Common myeloid progenitor, CD34-positive (primary cell): ENCODE data around the gene IGF2.
"Not testable (repeated sequence)": the region's sequence is repeated elsewhere in the genome, so short reads cannot be mapped to it uniquely, and the experiment has no call there.

Source experiments
- CTCF ChIA-PET: fragments of 350-600 bp; sonication (Branson Sonifier 250); formaldehyde crosslinking; loops from one replicate; lab custom pipeline; 2021; ENCODE audit warnings: antibody characterized with exemption; lab: Charles Lee
- POLR2A ChIA-PET: fragments of 350-600 bp; sonication (Branson Sonifier 250); formaldehyde crosslinking; loops from one replicate; lab custom pipeline; 2021; ENCODE audit warnings: antibody characterized with exemption; lab: Charles Lee
- DNase-seq, 3 donors: peaks; one replicate each; pipeline versions ENCODE4 v3.0.0 to v3.0.0-alpha.2; 2013
- H3K27ac ChIP-seq, 2 experiments: 1 replicate in 1 of 2; 2 replicates in 1 of 2; pipeline ENCODE4 v1.7.0; 2013; ENCODE audit warnings: inconsistent platforms in 2 of 2, low read length in 2 of 2, mild to moderate bottlenecking in 2 of 2, low read depth in 1 of 2, moderate library complexity in 1 of 2; ENCODE audit not compliant: severe bottlenecking in 2 of 2, insufficient read depth in 1 of 2, poor library complexity in 1 of 2
- H3K27me3 ChIP-seq, 5 experiments: replicated peaks in 2 of 5; 1 replicate in 3 of 5; 2 replicates in 2 of 5; pipeline versions ENCODE4 v1.6.1 to v1.7.0; 2013; ENCODE audit warnings: low read length in 4 of 5, mild to moderate bottlenecking in 2 of 5, moderate library complexity in 2 of 5, inconsistent platforms in 1 of 5; ENCODE audit not compliant: insufficient read depth in 5 of 5, control insufficient read depth in 4 of 5
- H3K36me3 ChIP-seq, 4 experiments: 1 replicate in 2 of 4; 2 replicates in 2 of 4; pipeline versions ENCODE4 v1.6.1 to v1.7.0; 2013; ENCODE audit warnings: low read length in 3 of 4, control low read depth in 1 of 4, mild to moderate bottlenecking in 1 of 4; ENCODE audit not compliant: control insufficient read depth in 4 of 4, insufficient read depth in 4 of 4
- H3K4me1 ChIP-seq, 4 experiments: 1 replicate in 3 of 4; 2 replicates in 1 of 4; pipeline versions ENCODE4 v1.6.1 to v1.7.1; 2013; ENCODE audit warnings: low read length in 3 of 4, mild to moderate bottlenecking in 3 of 4, control low read depth in 1 of 4, inconsistent platforms in 1 of 4, moderate library complexity in 1 of 4; ENCODE audit not compliant: control insufficient read depth in 4 of 4, insufficient read depth in 4 of 4; ENCODE audit errors: control extremely low read depth in 1 of 4
- H3K4me3 ChIP-seq, 7 experiments: 1 replicate in 4 of 7; 2 replicates in 3 of 7; pipeline versions ENCODE4 v1.5.1 to v1.7.0; 2013; ENCODE audit warnings: mild to moderate bottlenecking in 7 of 7, low read length in 6 of 7, moderate library complexity in 6 of 7, inconsistent platforms in 2 of 7, low read depth in 2 of 7, control low read depth in 1 of 7; ENCODE audit not compliant: insufficient read depth in 4 of 7, control insufficient read depth in 1 of 7; ENCODE audit errors: extremely low read depth in 1 of 7
- H3K9me3 ChIP-seq, 5 experiments: 1 replicate in 4 of 5; 2 replicates in 1 of 5; pipeline versions ENCODE4 v1.6.1 to v1.7.1; 2013; ENCODE audit warnings: low read length in 4 of 5, mild to moderate bottlenecking in 2 of 5, inconsistent platforms in 1 of 5, low read depth in 1 of 5, moderate library complexity in 1 of 5; ENCODE audit not compliant: control insufficient read depth in 4 of 5, insufficient read depth in 2 of 5; ENCODE audit errors: control extremely low read depth in 1 of 5
- WGBS: methylation state at CpG from one replicate; pipeline ENCODE4 v1.1.5; 2013; ENCODE audit not compliant: insufficient coverage; 5-methylcytosine and 5-hydroxymethylcytosine counted together

The IGF2 gene

DNA sequence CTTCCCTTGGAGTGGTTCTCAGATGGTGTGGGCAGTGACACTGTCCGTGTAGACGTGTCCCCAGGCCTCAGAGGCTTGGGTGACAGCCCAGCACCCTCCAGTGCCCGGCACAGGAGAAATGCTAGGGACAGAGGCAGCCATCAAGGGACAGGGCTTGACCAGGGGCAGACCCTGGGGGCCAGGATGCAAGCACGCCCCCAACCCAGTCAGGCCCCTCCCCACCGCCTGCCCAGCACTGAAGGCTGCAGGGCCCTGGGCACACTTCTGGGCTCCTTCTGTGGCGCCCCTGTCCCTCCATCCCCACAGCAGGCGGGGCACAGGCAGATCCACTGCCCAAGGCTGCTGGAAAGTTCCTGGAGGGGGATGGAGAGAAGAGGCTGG lies 11.1 kb downstream of the IGF2 start:
- ChIA-PET CTCF (no interaction called here), POLR2A (no interaction called here)
- H3K36me3 ChIP-seq: no peaks in the 10 kb centered on the region
- no peak overlapping the region for H3K27ac ChIP-seq
- no peaks in the 10 kb centered on the region for H3K9me3 ChIP-seq
- H3K4me1 ChIP-seq: no peaks in the 10 kb centered on the region
- no peak for DNase-seq
- H3K4me3 ChIP-seq: no peak overlapping the region
- peaks cover 0 to 33% (median 5%) of the 10 kb centered on the region in 5 experiments for H3K27me3 ChIP-seq
- 93% methylated on average over 5 of the region's 7 CpGs for WGBS

DNA sequence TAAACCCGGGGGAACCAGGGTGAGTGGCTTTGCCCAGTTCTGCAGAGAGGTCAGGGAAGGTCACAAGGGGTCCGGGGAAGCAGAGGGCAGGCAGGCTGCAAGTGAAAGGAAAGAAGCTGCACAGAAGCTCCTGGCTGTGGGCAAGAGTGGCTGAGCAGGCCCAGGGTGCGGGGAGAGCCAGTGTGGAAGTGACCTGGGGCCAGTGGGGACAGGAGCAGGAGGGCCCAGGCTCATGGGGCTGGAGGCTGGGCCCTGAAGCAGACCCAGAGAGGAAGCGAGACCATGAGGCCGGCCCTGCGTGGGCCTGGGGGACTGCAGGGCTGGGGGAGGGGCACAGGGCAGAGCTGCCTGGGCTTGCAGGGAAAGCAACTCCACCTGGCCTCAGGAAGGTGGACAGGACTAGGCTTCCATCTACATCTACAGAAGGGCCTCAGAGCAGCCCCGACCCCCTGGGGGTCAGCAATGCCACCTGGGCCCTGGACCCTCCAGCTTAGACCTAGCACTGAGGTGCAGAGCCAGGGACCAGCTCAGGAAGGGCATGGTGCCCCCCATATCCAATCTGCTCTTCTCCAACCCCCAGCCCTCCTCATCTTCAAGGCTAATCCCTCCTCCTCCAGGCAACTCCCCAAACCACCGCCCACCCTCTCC lies 11.6 kb downstream of the IGF2 start:
- H3K9me3 ChIP-seq: no peaks in the 10 kb centered on the region
- H3K4me3 ChIP-seq: no peak overlapping the region
- peaks cover 0 to 28% (median 5%) of the 10 kb centered on the region in 5 experiments for H3K27me3 ChIP-seq
- WGBS: 85% methylated on average over 7 of the region's 8 CpGs
- POLR2A ChIA-PET: no interaction called here
- CTCF ChIA-PET: interaction anchor here (0.6 kb wide), 1 partner anchor 506 kb away, joined by 4 read pairs; no protein-coding TSS in a partner anchor
- H3K36me3 ChIP-seq: no peaks in the 10 kb centered on the region
- no peak for DNase-seq
- no peak overlapping the region for H3K27ac ChIP-seq
- H3K4me1 ChIP-seq: peaks cover 0 to under 1% (median 0%) of the 10 kb centered on the region in 4 experiments

DNA sequence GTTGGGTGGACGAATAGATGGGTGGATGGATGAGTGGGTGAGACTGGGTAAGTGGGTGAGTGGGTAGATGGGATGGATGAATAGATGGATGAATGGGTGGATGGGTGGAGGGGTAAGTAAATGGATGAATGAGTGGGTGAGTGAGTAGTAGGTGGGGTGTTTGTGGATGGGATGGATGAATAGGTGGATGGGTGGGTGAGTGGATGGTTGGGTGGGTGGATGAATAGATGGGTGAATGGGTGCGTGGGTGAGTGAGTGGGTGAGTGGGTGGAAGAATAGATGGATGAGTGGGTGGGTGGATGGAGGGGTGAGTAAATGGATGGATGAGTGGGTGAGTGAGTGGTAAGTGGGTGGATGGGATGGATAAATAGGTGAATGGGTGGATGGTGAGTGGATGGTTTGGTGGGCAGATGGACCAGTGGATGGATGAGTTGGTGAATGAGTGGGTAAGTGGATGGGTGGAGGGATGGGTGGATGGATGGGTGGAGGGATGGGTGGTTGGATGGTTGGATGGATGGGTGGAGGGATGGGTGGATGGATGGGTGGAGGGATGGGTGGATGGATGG lies 12.6 kb downstream of the IGF2 start:
- WGBS: 95% methylated on average over 2 of the region's 2 CpGs
- peaks cover 0 to 3% (median under 1%) of the 10 kb centered on the region in 4 experiments for H3K4me1 ChIP-seq
- H3K4me3 ChIP-seq: no peak overlapping the region
- peaks cover 0 to 23% (median 2%) of the 10 kb centered on the region in 5 experiments for H3K27me3 ChIP-seq
- no peaks in the 10 kb centered on the region for H3K9me3 ChIP-seq
- no peak for DNase-seq
- no peak overlapping the region for H3K27ac ChIP-seq
- POLR2A ChIA-PET: no interaction called here
- CTCF ChIA-PET: no interaction called here
- no peaks in the 10 kb centered on the region for H3K36me3 ChIP-seq

GRCh38 chr11:2124736-2125484 lies 14.3 kb downstream of the IGF2 start:
- H3K27me3 ChIP-seq: peaks cover 0 to 25% (median 2%) of the 10 kb centered on the region in 5 experiments
- H3K4me1 ChIP-seq, H3K36me3 ChIP-seq, H3K27ac ChIP-seq, DNase-seq, H3K4me3 ChIP-seq, H3K9me3 ChIP-seq, POLR2A ChIA-PET, CTCF ChIA-PET: not testable (repeated sequence)
- WGBS: 98% methylated on average over 6 of the region's 10 CpGs

DNA sequence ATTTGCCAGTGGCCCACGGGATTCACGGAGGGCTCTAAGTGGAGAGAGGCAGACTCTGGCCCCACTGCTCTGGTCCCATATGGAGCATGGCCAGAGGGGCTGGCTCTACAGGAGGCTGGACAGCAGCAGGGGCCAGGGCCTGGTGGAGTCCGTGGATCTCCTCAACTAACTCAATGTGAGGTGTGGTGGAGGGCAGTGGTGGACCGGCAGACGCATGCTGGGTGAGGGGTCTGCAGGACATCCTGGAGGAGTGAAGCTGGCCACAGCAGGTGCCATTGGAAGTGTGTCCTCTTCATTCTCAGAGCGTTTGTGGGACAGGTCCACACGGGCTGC lies 15.6 kb downstream of the IGF2 start:
- Histone ChIP-seq H3K9me3 (no peaks in the 10 kb centered on the region), H3K4me1 (peaks cover 0 to 3% (median under 1%) of the 10 kb centered on the region in 4 experiments), H3K27me3 (peaks cover 0 to 23% (median 5%) of the 10 kb centered on the region in 5 experiments), H3K4me3 (no peak overlapping the region), H3K27ac (no peak overlapping the region), H3K36me3 (no peaks in the 10 kb centered on the region)
- 98% methylated on average over 7 of the region's 7 CpGs for WGBS
- ChIA-PET CTCF (interaction anchor here (1.3 to 1.5 kb wide), 2 partner anchors 13 to 27 kb away, joined by 4 read pairs; no protein-coding TSS in a partner anchor), POLR2A (no interaction called here)
- no peak for DNase-seq

DNA sequence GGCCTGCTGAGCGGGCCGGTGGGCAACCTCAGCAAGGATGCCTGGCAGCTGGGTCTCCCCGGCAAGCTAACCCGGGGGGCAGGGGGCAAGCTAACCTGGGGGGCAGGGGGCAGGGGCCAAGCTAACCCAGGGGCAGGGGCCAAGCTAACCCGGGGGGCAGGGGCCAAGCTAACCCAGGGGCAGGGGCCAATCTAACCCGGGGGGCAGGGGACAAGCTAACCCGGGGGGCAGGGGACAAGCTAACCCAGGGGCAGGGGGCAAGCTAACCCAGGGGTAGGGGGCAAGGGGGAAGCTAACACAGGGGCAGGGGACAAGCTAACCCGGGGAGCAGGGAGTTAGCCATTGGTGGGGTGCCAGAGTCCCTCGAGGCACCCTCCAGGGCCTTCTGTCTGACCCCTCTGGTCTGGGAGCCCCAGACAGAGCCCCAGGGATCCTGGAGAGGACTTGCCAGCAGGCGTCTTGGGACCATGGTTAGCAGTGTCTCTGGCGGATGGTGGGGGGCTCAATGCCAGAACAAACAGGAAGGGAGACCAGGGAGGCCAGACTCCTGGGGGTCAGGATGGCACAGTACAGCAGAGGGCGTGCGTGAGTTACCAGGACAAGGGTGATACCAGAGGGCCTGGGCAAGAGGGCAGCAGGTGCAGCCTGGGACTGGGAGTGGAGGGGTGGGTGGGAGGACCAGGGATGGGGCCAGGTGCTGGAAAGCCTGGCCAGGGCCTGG lies 16.1 kb downstream of the IGF2 start:
- ChIA-PET CTCF (interaction anchor here (1.3 to 1.5 kb wide), 2 partner anchors 13 to 27 kb away, joined by 4 read pairs; no protein-coding TSS in a partner anchor), POLR2A (no interaction called here)
- WGBS: 97% methylated on average over 5 of the region's 13 CpGs
- no peak for DNase-seq
- Histone ChIP-seq H3K4me1 (peaks cover 0 to 3% (median under 1%) of the 10 kb centered on the region in 4 experiments), H3K36me3 (no peaks in the 10 kb centered on the region), H3K4me3 (no peak overlapping the region), H3K27me3 (peaks cover 0 to 25% (median 5%) of the 10 kb centered on the region in 5 experiments), H3K9me3 (no peaks in the 10 kb centered on the region), H3K27ac (no peak overlapping the region)
